Prostate gland (tissue), 2 donors: ENCODE results near the gene AHNAK2. TPM values are rescaled to one million over a fixed set of nuclear protein-coding genes. Genes with fewer than 3 reads are reported as not detected.

Experiments used
- DNase-seq: peaks from one replicate; pipeline ENCODE4 v3.0.0-alpha.2; 2019; ENCODE audit warnings: low spot score
- H3K27ac ChIP-seq, 2 donors: fragments of 200-600 bp; sonication (generic); 2 replicates each; pipeline ENCODE4 v1.5.1; 2017 to 2019
- H3K27me3 ChIP-seq: fragments of 200-600 bp; sonication (generic); replicated peaks from 2 replicates; pipeline ENCODE4 v1.5.1; 2019; ENCODE audit not compliant: insufficient read depth
- H3K36me3 ChIP-seq, 2 donors: fragments of 200-600 bp; sonication (generic); 1 replicate in 1 of 2; 2 replicates in 1 of 2; pipeline versions ENCODE4 v1.5.1 to v1.8.1; 2017 to 2019
- H3K4me1 ChIP-seq: fragments of 200-600 bp; sonication (generic); replicated peaks from 2 replicates; pipeline ENCODE4 v1.5.1; 2019
- H3K4me3 ChIP-seq, 2 donors: fragments of 200-600 bp; sonication (generic); 2 replicates each; pipeline ENCODE4 v1.5.1; 2017 to 2019
- H3K9me3 ChIP-seq: fragments of 200-600 bp; sonication (generic); 2 replicates; pipeline ENCODE4 v1.5.1; 2017
- POLR2A ChIP-seq: fragments of 450-650 bp; IDR thresholded peaks from one replicate; pipeline ENCODE4 v1.6.1; 2016; ENCODE audit warnings: antibody characterized with exemption, mild to moderate bottlenecking
- POLR2AphosphoS5 ChIP-seq: sonication (generic); formaldehyde crosslinking; IDR thresholded peaks from one replicate; pipeline ENCODE4 v1.6.1; 2017; ENCODE audit warnings: antibody characterized with exemption
- WGBS: methylation state at CpG from one replicate; pipeline ENCODE4 v1.1.5; 2018; 5-methylcytosine and 5-hydroxymethylcytosine counted together
- intact Hi-C: fragments of 100-400 bp; cut with DNase I; formaldehyde crosslinking; loops from one replicate; pipeline ENCODE4 v1.14.2; 2022
- total RNA-seq, 2 donors: library from RNA; depleted of rRNA; stranded (reverse); fragments of >200 nt; gene quantifications; one replicate each; pipeline ENCODE4 v1.1.0, GENCODE V29; 2016
- TF ChIP-seq, protein P1 (sequence below), 4 experiments: fragments of 200-600 bp in 2 of 4; fragments of 450-650 bp in 2 of 4; sonication (generic) in 2 of 4; IDR thresholded peaks; 1 replicate in 3 of 4; 2 replicates in 1 of 4; pipeline ENCODE4 v1.5.1; 2016 to 2019; ENCODE audit warnings: antibody characterized with exemption in 4 of 4, mild to moderate bottlenecking in 2 of 4, moderate library complexity in 2 of 4

Gene AHNAK2
- total RNA-seq, 2 donors from 2014 or later = 18.3 to 27.2 TPM

DNA sequence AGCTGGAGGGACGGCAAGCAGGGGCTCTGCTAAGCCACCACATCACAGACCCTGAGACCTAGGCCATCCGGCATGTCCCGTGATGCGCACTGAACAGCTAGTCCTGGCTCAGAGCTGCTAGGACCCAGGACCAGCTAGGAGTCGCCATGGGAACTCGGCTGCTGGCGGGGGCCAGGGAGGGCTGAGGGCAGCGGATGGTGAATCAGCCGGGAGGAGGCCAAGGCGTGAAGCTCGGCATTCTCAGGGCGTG, 5.1 kb downstream of the AHNAK2 start:
- no peak overlapping the region for H3K4me3 ChIP-seq
- DNase-seq = no peak
- no peaks in the 10 kb centered on the region for H3K9me3 ChIP-seq
- no peaks in the 10 kb centered on the region for H3K36me3 ChIP-seq
- intact Hi-C loops = no loop called here
- TF ChIP-seq POLR2AphosphoS5 (no peak), POLR2A (no peak)
- TF ChIP-seq, protein P1, sequence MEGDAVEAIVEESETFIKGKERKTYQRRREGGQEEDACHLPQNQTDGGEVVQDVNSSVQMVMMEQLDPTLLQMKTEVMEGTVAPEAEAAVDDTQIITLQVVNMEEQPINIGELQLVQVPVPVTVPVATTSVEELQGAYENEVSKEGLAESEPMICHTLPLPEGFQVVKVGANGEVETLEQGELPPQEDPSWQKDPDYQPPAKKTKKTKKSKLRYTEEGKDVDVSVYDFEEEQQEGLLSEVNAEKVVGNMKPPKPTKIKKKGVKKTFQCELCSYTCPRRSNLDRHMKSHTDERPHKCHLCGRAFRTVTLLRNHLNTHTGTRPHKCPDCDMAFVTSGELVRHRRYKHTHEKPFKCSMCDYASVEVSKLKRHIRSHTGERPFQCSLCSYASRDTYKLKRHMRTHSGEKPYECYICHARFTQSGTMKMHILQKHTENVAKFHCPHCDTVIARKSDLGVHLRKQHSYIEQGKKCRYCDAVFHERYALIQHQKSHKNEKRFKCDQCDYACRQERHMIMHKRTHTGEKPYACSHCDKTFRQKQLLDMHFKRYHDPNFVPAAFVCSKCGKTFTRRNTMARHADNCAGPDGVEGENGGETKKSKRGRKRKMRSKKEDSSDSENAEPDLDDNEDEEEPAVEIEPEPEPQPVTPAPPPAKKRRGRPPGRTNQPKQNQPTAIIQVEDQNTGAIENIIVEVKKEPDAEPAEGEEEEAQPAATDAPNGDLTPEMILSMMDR (IDR thresholded peaks at IDR 0.05) = no peak
- H3K27me3 ChIP-seq = no peaks in the 10 kb centered on the region
- 15% methylated on average over 10 of the region's 12 CpGs for WGBS
- H3K27ac ChIP-seq = peak overlapping the region; percentile 72 to 83
- peaks cover 42% of the 10 kb centered on the region for H3K4me1 ChIP-seq

DNA sequence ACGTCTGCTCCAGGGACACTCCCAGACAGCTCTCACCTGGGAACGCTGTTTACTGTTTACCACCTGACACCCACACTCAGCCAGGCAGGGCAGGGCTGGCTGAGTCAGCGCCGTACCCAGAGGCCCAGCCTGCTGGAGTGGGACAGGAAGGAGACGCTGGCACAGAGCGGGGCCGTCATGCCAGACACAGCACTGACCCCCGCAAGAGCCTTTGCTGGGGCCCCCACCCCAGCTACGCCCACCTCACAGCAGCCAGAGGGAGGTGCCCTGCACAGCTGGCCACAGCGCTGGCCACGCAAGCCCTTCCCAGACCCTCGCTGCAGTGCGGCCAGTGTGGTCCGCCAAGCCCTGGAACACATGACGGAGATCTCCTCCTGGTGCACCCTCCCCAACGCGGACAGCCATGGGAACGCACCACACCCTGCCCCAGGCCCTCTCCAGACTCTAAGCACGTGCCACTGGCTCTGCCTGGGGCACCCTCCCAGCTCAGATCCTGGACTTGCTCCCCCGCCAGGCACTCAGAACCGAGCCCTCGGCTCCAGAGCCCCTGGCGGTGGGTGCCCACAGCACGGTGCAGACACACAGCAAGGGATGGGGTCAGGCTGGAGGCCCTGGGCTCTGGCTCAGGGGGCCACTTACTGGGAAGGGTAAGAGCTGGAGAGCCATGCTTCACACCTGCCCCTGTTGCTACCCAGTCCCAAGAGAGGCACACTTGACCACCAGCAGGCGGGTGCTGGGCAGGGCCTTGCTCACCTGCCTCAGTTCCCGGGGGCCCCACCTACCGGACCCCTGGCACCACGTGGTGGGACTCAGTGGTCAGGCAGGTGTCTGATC, 5.7 kb downstream of the AHNAK2 start:
- intact Hi-C loops = no loop called here
- Histone ChIP-seq H3K4me3 (no peak overlapping the region), H3K4me1 (peaks cover 47% of the 10 kb centered on the region), H3K27me3 (no peaks in the 10 kb centered on the region), H3K36me3 (no peaks in the 10 kb centered on the region), H3K9me3 (no peaks in the 10 kb centered on the region), H3K27ac (peak overlapping the region; percentile 72 to 83)
- 46% methylated on average over 22 of the region's 28 CpGs for WGBS
- TF ChIP-seq, protein P1 (IDR thresholded peaks at IDR 0.05) = peak in 1 of 4 experiments; percentile 1
- TF ChIP-seq POLR2A = peak; percentile 32
- TF ChIP-seq POLR2AphosphoS5 = peak; percentile 87
- DNase-seq = peak; percentile 82

DNA sequence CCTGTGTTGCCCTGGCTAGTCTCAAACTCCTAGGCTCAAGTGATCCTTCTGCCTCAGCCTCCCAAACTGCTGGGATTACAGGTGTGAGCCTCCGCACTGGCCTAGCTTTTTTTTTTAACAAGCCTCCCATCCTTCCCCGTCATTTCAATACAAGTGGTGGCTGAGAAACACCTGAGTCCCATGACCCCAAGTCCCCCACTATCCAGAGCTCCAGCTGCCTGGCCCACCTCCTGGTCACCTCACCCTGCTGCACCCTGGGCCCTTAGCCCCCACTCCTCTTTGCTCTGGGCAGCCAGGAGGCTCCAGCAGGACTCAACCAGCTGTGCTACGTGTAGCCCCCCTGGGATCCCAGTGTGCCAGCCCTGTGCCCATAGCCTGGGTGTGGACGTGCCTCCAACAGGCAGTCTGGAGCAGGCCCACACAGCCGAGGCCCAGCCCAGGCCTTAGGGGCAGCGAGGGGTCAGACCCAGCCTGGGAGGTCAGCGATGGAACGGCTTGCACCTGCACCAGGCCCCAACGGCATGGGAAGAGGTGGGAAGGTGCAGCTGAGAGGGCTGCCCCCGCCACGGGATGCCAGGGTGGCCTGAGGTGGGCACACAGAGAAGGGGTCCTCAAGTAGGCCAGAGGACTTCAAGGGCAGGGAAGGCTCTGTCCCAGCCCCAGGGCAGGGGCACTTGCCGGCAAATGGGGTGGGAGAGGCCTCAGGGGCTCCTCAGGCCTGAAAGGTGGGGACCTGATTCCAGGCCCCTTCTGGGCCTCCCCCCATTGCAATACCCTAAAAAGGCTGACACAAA, 6.5 kb downstream of the AHNAK2 start:
- Histone ChIP-seq H3K36me3 (no peaks in the 10 kb centered on the region), H3K9me3 (no peaks in the 10 kb centered on the region), H3K4me3 (no peak overlapping the region), H3K27me3 (no peaks in the 10 kb centered on the region), H3K4me1 (peaks cover 54% of the 10 kb centered on the region), H3K27ac (peak overlapping the region; percentile 62 to 83)
- DNase-seq = no peak
- intact Hi-C loops = no loop called here
- 91% methylated on average over 12 of the region's 12 CpGs for WGBS
- TF ChIP-seq, protein P1 (IDR thresholded peaks at IDR 0.05) = no peak
- TF ChIP-seq POLR2A (no peak), POLR2AphosphoS5 (no peak)

DNA sequence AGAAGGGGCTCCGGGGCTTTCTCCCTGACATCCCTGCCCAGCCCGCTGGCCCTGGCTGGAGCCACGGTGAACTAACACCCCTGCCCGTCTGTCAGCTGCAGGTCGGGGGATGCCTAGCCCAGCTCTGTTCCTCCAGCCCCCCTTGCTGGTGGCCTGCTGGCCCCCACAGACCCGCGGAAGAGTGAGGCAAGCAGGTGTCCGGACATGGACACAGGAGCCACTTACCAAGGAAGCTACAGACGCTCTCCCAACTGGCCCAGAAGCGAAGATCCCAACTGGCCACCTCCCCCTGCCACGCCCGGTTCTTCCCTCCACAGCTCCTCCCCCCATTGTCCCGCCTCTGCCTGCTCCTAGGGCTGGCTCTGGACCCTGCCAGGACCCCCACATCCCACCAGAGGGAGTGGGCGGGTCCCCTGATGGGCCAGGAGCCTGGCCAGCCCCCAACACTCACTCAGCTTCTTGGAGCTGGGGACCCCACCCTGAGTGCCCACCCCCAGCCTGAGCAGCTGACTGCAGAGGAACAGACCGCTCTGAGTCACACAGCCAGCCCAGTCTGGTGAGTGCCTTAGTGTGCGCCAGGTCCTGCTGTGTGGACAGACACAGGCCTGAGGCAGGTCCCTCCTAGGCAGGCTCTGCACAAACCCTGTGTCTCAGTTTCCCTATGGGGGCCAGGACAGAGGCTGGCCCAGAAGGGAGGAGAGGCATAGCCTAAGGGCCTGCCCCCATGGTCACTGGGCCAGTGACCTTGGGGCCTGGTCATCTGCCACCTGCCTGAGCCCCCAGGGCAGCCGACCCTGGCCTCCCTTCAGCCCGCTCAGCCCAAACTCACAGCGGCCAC, 7.7 kb downstream of the AHNAK2 start:
- DNase-seq = no peak
- H3K4me3 ChIP-seq = peak overlapping the region; percentile 5 to 11
- intact Hi-C loops = no loop called here
- TF ChIP-seq POLR2AphosphoS5 (no peak), POLR2A (peak; percentile 18)
- TF ChIP-seq, protein P1 (IDR thresholded peaks at IDR 0.05) = no peak
- H3K9me3 ChIP-seq = no peaks in the 10 kb centered on the region
- H3K4me1 ChIP-seq = peaks cover 46% of the 10 kb centered on the region
- WGBS = 59% methylated on average over 17 of the region's 19 CpGs
- H3K27ac ChIP-seq = peak overlapping the region; percentile 62 to 83
- no peaks in the 10 kb centered on the region for H3K36me3 ChIP-seq
- no peaks in the 10 kb centered on the region for H3K27me3 ChIP-seq
